ENCODE data around the gene SEC61G. TPM values are rescaled to one million over a fixed set of nuclear protein-coding genes. Genes with fewer than 3 reads are reported as not detected.
A peak's percentile ranks its signal among the peaks of the same experiment; 100 is the strongest.

Gene SEC61G
- total and polyA plus RNA-seq, 5 donors from 2014 or later = 61.0 to 301 (median 239) TPM

DNA sequence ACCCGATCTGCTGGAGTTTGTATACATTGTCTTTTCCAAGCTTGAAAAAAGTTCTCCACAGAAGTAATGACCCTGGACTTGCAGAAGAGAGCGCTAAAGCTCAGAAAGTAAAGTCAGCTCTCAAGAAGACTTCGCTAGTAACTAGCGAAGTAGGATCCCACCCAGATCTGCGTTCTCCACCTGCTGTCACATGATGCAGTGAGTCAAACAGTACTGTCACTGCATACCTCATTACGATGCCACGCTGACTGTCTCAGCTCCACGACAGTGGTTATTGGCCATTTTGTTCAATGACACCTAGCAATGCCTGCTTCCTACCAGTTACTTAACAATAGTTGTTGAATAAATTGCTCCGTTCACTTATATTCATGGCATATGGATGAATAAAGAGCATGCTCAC, 29.7 kb upstream of the SEC61G start:
- Histone ChIP-seq H3K4me1 (ENCODE audit: control insufficient read depth, insufficient read depth, low read length, poor library complexity, severe bottlenecking) (no peaks in the 10 kb centered on the region), H3K4me3 (ENCODE audit: low read depth, low read length) (no peak overlapping the region), H3K36me3 (ENCODE audit: control insufficient read depth, insufficient read depth, low read length) (no peaks in the 10 kb centered on the region), H3K27ac (ENCODE audit: insufficient read depth, low read length, poor library complexity, severe bottlenecking) (no peak overlapping the region), H3K9me3 (ENCODE audit: control insufficient read depth in 2 of 2, low read length in 2 of 2) (no peaks in the 10 kb centered on the region), H3K27me3 (ENCODE audit: control insufficient read depth, insufficient read depth, low read length) (peaks cover 2% of the 10 kb centered on the region)
- Mint-ChIP-seq H3K4me3 (no peak overlapping the region), H3K9me3 (peaks cover 0 to 5% (median 0%) of the 10 kb centered on the region in 7 donors), H3K36me3 (no peaks in the 10 kb centered on the region), H3K27me3 (peaks cover 17% of the 10 kb centered on the region), H3K27ac (no peak overlapping the region), H3K4me1 (peaks cover 0 to 5% (median 1%) of the 10 kb centered on the region in 4 donors)
- DNase-seq = peak in 1 of 3 donors; percentile 22
- peak in 1 of 2 donors; percentile 31 for ATAC-seq (ENCODE audit: low read depth in 2 of 2)

DNA sequence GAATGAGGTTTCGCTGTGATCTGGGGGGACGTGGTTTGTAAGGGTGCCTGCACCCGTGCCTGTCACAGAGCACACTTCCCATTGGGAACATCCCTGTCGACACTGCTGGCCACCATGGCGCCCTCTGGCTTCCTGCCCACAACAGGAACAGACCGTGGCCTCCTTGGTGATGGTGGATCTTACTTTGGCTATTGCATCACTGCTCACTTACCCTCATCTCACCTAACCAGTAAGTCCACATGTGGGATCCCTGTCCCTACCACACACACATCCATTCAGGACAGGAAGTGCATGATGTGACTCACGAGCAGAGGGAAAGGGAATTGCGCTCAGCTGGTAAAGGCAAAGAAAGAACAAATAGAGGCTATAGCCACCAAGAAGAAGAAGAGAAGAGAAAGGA, 26.2 kb upstream of the SEC61G start:
- Mint-ChIP-seq H3K4me1 (peaks cover 0 to 5% (median 1%) of the 10 kb centered on the region in 4 donors), H3K36me3 (no peaks in the 10 kb centered on the region), H3K9me3 (peaks cover 0 to 5% (median 0%) of the 10 kb centered on the region in 7 donors), H3K27me3 (peaks cover 21% of the 10 kb centered on the region), H3K27ac (peak overlapping the region in 1 of 3 donors; percentile 33), H3K4me3 (no peak overlapping the region)
- DNase-seq (no peak), ATAC-seq (ENCODE audit: low read depth in 2 of 2) (no peak)
- Histone ChIP-seq H3K27me3 (ENCODE audit: control insufficient read depth, insufficient read depth, low read length) (peaks cover 2% of the 10 kb centered on the region), H3K9me3 (ENCODE audit: control insufficient read depth in 2 of 2, low read length in 2 of 2) (no peaks in the 10 kb centered on the region), H3K4me1 (ENCODE audit: control insufficient read depth, insufficient read depth, low read length, poor library complexity, severe bottlenecking) (no peaks in the 10 kb centered on the region), H3K36me3 (ENCODE audit: control insufficient read depth, insufficient read depth, low read length) (no peaks in the 10 kb centered on the region), H3K27ac (ENCODE audit: insufficient read depth, low read length, poor library complexity, severe bottlenecking) (no peak overlapping the region), H3K4me3 (ENCODE audit: low read depth, low read length) (no peak overlapping the region)

DNA sequence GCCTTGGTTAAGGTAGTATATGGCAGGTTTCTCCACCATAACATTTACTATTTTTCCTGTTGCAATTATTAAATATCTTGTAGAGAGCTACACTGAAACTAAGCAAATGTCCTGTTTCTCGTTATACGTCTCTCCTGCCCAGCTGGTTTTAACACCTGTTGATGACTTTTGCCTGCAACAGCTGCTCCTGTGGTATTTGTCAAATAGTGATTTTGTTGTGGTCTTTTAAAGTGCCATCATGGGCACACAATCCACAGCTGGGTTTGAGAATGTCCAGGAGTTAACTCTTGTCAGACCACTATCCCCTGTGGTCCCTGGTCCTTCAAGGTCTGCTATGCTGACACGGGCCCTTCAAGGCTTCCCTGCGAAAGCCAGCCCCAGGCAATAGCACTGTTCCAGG, 24.9 kb upstream of the SEC61G start:
- Mint-ChIP-seq H3K27me3 (peaks cover 15% of the 10 kb centered on the region), H3K36me3 (no peaks in the 10 kb centered on the region), H3K4me1 (peaks cover 0 to 5% (median 1%) of the 10 kb centered on the region in 4 donors), H3K9me3 (peaks cover 0 to 5% (median 0%) of the 10 kb centered on the region in 7 donors), H3K4me3 (no peak overlapping the region), H3K27ac (no peak overlapping the region)
- H3K27me3 ChIP-seq (ENCODE audit: control insufficient read depth, insufficient read depth, low read length) = no peaks in the 10 kb centered on the region
- no peak for DNase-seq
- ATAC-seq (ENCODE audit: low read depth in 2 of 2) = no peak
- H3K9me3 ChIP-seq (ENCODE audit: control insufficient read depth in 2 of 2, low read length in 2 of 2) = no peaks in the 10 kb centered on the region
- no peak overlapping the region for H3K4me3 ChIP-seq (ENCODE audit: low read depth, low read length)
- H3K4me1 ChIP-seq (ENCODE audit: control insufficient read depth, insufficient read depth, low read length, poor library complexity, severe bottlenecking) = no peaks in the 10 kb centered on the region
- no peaks in the 10 kb centered on the region for H3K36me3 ChIP-seq (ENCODE audit: control insufficient read depth, insufficient read depth, low read length)
- H3K27ac ChIP-seq (ENCODE audit: insufficient read depth, low read length, poor library complexity, severe bottlenecking) = no peak overlapping the region

DNA sequence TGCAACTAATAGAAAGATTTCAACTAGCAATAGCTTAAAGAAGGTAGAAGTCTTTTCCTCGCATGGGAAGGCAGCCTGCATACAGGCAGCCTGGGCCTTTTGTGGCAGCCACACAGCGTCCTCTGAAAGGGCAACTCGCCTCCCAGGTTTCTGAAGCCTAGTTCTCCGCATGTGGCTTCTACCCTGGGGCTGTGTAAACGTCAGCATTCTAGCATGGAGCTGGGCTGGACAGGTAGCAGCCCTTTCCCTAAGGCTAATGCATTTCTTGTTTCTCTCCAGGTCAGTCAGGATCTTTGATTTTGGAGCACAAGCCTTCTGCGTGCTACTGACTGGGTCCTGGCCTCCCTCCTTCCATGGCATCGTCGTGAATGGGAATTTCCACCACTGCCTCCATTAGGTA, 23.8 kb upstream of the SEC61G start:
- Histone ChIP-seq H3K27me3 (ENCODE audit: control insufficient read depth, insufficient read depth, low read length) (no peaks in the 10 kb centered on the region), H3K4me3 (ENCODE audit: low read depth, low read length) (no peak overlapping the region), H3K27ac (ENCODE audit: insufficient read depth, low read length, poor library complexity, severe bottlenecking) (no peak overlapping the region), H3K36me3 (ENCODE audit: control insufficient read depth, insufficient read depth, low read length) (no peaks in the 10 kb centered on the region), H3K9me3 (ENCODE audit: control insufficient read depth in 2 of 2, low read length in 2 of 2) (no peaks in the 10 kb centered on the region), H3K4me1 (ENCODE audit: control insufficient read depth, insufficient read depth, low read length, poor library complexity, severe bottlenecking) (no peaks in the 10 kb centered on the region)
- Mint-ChIP-seq H3K27me3 (peaks cover 10% of the 10 kb centered on the region), H3K27ac (no peak overlapping the region), H3K4me1 (no peaks in the 10 kb centered on the region), H3K9me3 (peaks cover 0 to 5% (median 0%) of the 10 kb centered on the region in 7 donors), H3K36me3 (no peaks in the 10 kb centered on the region), H3K4me3 (no peak overlapping the region)
- no peak for DNase-seq
- no peak for ATAC-seq (ENCODE audit: low read depth in 2 of 2)

DNA sequence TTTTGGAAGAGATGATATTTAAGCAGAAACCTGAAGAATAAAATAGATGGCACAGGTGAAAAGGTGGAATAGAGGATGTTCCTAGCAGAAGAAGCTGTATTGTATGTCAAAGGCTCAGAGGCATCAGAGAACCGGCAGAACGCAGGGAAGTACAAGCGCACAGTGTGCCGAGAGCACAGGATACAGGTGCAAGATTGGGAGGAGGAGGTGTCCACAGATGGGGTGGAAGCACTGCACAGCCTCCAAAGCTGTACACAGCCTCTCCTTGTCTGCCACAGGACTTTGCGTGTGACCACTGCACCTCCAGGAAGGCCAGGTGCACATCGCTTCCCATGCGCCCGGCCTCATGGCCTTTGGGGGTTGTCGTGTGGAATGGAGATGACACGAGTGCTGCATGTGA, 23.3 kb upstream of the SEC61G start:
- Histone ChIP-seq H3K27ac (ENCODE audit: insufficient read depth, low read length, poor library complexity, severe bottlenecking) (no peak overlapping the region), H3K36me3 (ENCODE audit: control insufficient read depth, insufficient read depth, low read length) (no peaks in the 10 kb centered on the region), H3K4me3 (ENCODE audit: low read depth, low read length) (no peak overlapping the region), H3K27me3 (ENCODE audit: control insufficient read depth, insufficient read depth, low read length) (no peaks in the 10 kb centered on the region), H3K9me3 (ENCODE audit: control insufficient read depth in 2 of 2, low read length in 2 of 2) (no peaks in the 10 kb centered on the region), H3K4me1 (ENCODE audit: control insufficient read depth, insufficient read depth, low read length, poor library complexity, severe bottlenecking) (no peaks in the 10 kb centered on the region)
- no peak for DNase-seq
- ATAC-seq (ENCODE audit: low read depth in 2 of 2) = no peak
- Mint-ChIP-seq H3K27ac (no peak overlapping the region), H3K4me3 (no peak overlapping the region), H3K9me3 (peaks cover 0 to 5% (median 0%) of the 10 kb centered on the region in 7 donors), H3K4me1 (no peaks in the 10 kb centered on the region), H3K36me3 (no peaks in the 10 kb centered on the region), H3K27me3 (peaks cover 8% of the 10 kb centered on the region)

DNA sequence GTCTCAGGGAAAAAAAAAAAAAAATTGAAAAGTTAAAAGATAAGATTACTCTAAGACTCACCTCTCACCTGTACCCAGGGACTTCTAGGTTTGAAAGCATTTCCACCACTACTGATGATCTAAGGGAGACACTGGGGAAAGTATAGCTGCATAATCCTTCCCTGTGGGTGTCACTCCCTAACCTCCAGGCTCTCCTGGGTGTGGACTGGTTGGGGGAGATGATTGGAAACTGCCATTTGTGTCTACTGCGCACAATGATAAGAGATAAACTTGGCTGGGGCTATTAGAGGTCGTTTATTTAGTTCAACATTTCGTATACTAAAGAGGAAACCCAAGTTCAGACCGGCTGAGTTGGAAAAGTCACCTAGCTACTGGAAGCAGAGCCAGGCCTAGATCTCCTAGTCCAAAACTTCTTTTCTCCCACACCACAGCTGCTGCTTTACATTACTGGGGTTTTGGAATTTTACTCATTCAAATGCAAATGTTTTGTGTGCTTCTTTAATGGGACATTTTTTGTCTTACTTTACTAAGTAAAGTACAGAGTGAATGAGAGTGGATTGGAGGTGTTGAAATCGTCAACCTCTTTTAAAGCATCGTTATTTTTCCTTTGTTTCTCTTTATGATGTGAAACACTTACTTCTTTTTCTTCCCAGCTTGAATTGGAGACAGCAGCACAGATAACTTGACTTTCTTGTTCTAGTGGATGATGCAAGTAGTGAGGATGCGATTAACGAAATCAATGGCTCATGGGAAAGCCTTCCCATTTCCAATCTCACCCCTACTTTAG, 22.3 kb upstream of the SEC61G start:
- ATAC-seq (ENCODE audit: low read depth in 2 of 2) (no peak), DNase-seq (no peak)
- no peaks in the 10 kb centered on the region for H3K4me1 Mint-ChIP-seq
- H3K36me3 ChIP-seq (ENCODE audit: control insufficient read depth, insufficient read depth, low read length) = no peaks in the 10 kb centered on the region
- H3K36me3 Mint-ChIP-seq = no peaks in the 10 kb centered on the region
- no peaks in the 10 kb centered on the region for H3K9me3 ChIP-seq (ENCODE audit: control insufficient read depth in 2 of 2, low read length in 2 of 2)
- no peaks in the 10 kb centered on the region for H3K27me3 ChIP-seq (ENCODE audit: control insufficient read depth, insufficient read depth, low read length)
- peaks cover 12% of the 10 kb centered on the region for H3K27me3 Mint-ChIP-seq
- H3K27ac Mint-ChIP-seq = no peak overlapping the region
- H3K4me3 Mint-ChIP-seq = no peak overlapping the region
- H3K4me1 ChIP-seq (ENCODE audit: control insufficient read depth, insufficient read depth, low read length, poor library complexity, severe bottlenecking) = no peaks in the 10 kb centered on the region
- H3K9me3 Mint-ChIP-seq = peaks cover 0 to 11% (median 5%) of the 10 kb centered on the region in 7 donors
- no peak overlapping the region for H3K27ac ChIP-seq (ENCODE audit: insufficient read depth, low read length, poor library complexity, severe bottlenecking)
- no peak overlapping the region for H3K4me3 ChIP-seq (ENCODE audit: low read depth, low read length)

DNA sequence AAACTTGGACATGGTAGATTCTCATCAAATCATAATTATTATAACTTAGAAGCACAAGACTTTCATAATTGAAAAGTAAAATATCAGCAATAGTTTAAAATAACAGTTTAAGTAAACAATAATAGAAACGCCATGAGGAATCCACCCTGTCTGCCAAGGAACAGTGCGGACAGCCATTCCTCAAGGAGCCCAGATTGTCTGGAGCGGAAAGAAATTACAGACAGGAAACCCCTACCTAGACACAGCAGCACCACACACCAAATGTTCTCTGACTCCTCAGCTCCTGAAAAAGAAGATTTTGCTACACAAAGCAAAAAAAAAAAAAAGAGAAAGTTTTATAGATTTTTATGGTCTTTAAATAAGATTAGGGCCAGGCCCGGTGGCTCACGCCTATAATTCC, 21.5 kb upstream of the SEC61G start:
- Mint-ChIP-seq H3K4me1 (no peaks in the 10 kb centered on the region), H3K27me3 (peaks cover 13% of the 10 kb centered on the region), H3K36me3 (no peaks in the 10 kb centered on the region), H3K9me3 (peaks cover 0 to 16% (median 3%) of the 10 kb centered on the region in 7 donors), H3K27ac (no peak overlapping the region), H3K4me3 (no peak overlapping the region)
- H3K4me1 ChIP-seq (ENCODE audit: control insufficient read depth, insufficient read depth, low read length, poor library complexity, severe bottlenecking) = no peaks in the 10 kb centered on the region
- H3K27me3 ChIP-seq (ENCODE audit: control insufficient read depth, insufficient read depth, low read length) = no peaks in the 10 kb centered on the region
- DNase-seq (no peak), ATAC-seq (ENCODE audit: low read depth in 2 of 2) (no peak)
- H3K9me3 ChIP-seq (ENCODE audit: control insufficient read depth in 2 of 2, low read length in 2 of 2) = no peaks in the 10 kb centered on the region
- H3K4me3 ChIP-seq (ENCODE audit: low read depth, low read length) = no peak overlapping the region
- no peaks in the 10 kb centered on the region for H3K36me3 ChIP-seq (ENCODE audit: control insufficient read depth, insufficient read depth, low read length)
- no peak overlapping the region for H3K27ac ChIP-seq (ENCODE audit: insufficient read depth, low read length, poor library complexity, severe bottlenecking)

Measured in CD4-positive, CD25-positive, alpha-beta regulatory T cell (primary cell).